Measurements from ENCODE around the gene EMSY.

- TF ChIP-seq CTCF (IDR thresholded peaks at IDR 0.05) (no peak), POLR2A (IDR thresholded peaks at IDR 0.05) (no peak)
These were observed 49.1 kb downstream of the EMSY start for GRCh38 chr11:76493626-76494539.

Measured in right lobe of liver (tissue), 4 donors.